D721Med (cell line): ENCODE data around the gene HSP90AB1.

Experiments
- DNase-seq: peaks from one replicate; pipeline ENCODE4 v3.0.0; 2011; ENCODE audit warnings: low spot score; ENCODE audit not compliant: insufficient read length
- FAIRE-seq: peaks from 2 replicates; lab custom pipeline; 2011; peaks lifted over from hg19 to GRCh38; lab: Jason Lieb, UNC
- CTCF ChIP-seq: IDR thresholded peaks from 2 replicates; pipeline ENCODE4 v1.5.1; 2012; ENCODE audit warnings: mild to moderate bottlenecking, control low read depth; ENCODE audit not compliant: insufficient read depth; ENCODE audit errors: missing control alignments

The HSP90AB1 gene

GRCh38 chr6:44251576-44252524 lies 4.9 kb downstream of the HSP90AB1 start:
- DNase-seq (no peak), FAIRE-seq (no peak)

GRCh38 chr6:44253307-44254101 lies 6.6 kb downstream of the HSP90AB1 start:
- no peak for FAIRE-seq
- DNase-seq: no peak
- TF ChIP-seq CTCF: peak; percentile 41

More at GRCh38 chr6:44251576-44252524, 4.9 kb downstream of the HSP90AB1 start:
- TF ChIP-seq CTCF: no peak

GRCh38 chr6:44254191-44255104 lies 7.5 kb downstream of the HSP90AB1 start:
- DNase-seq: no peak
- no peak for FAIRE-seq
- TF ChIP-seq CTCF: no peak

GRCh38 chr6:44255105-44255808 lies 8.4 kb downstream of the HSP90AB1 start:
- DNase-seq (no peak), FAIRE-seq (no peak)
- TF ChIP-seq CTCF: no peak

GRCh38 chr6:44255871-44256774 lies 9.2 kb downstream of the HSP90AB1 start:
- FAIRE-seq (no peak), DNase-seq (no peak)
- no peak for TF ChIP-seq CTCF
